IPS-18a (cell line): ENCODE results near the gene R3HCC1L.
"Not testable (repeated sequence)": the region's sequence is repeated elsewhere in the genome, so short reads cannot be mapped to it uniquely, and the experiment has no call there.

Experiments
- H3K27ac ChIP-seq: one replicate; pipeline ENCODE4 v1.5.1; 2013; ENCODE audit warnings: low read length
- H3K27me3 ChIP-seq: one replicate; pipeline ENCODE4 v1.6.1; 2013; ENCODE audit warnings: mild to moderate bottlenecking, low read length; ENCODE audit not compliant: control insufficient read depth, insufficient read depth
- H3K36me3 ChIP-seq: one replicate; pipeline ENCODE4 v1.6.1; 2013; ENCODE audit warnings: low read depth, low read length; ENCODE audit not compliant: control insufficient read depth
- H3K4me1 ChIP-seq: one replicate; pipeline ENCODE4 v1.6.1; 2013; ENCODE audit warnings: low read depth, low read length; ENCODE audit not compliant: control insufficient read depth
- H3K4me3 ChIP-seq: one replicate; pipeline ENCODE4 v1.5.1; 2013; ENCODE audit warnings: low read length
- H3K9ac ChIP-seq: one replicate; pipeline ENCODE4 v1.6.1; 2013; ENCODE audit warnings: mild to moderate bottlenecking, low read length, moderate library complexity
- H3K9me3 ChIP-seq: one replicate; pipeline ENCODE4 v1.6.1; 2013; ENCODE audit warnings: low read depth, low read length; ENCODE audit not compliant: control insufficient read depth

Gene R3HCC1L

GRCh38 chr10:98215373-98215772, 80.9 kb downstream of the R3HCC1L start:
- no peaks in the 10 kb centered on the region for H3K27me3 ChIP-seq
- H3K9me3 ChIP-seq, result no peaks in the 10 kb centered on the region
- no peaks in the 10 kb centered on the region for H3K4me1 ChIP-seq
- H3K9ac ChIP-seq, result no peak overlapping the region
- H3K4me3 ChIP-seq, result no peak overlapping the region
- H3K27ac ChIP-seq, result no peak overlapping the region
- no peaks in the 10 kb centered on the region for H3K36me3 ChIP-seq

GRCh38 chr10:98217801-98218200, 83.3 kb downstream of the R3HCC1L start:
- Histone ChIP-seq H3K27me3 (no peaks in the 10 kb centered on the region), H3K4me1 (no peaks in the 10 kb centered on the region)

GRCh38 chr10:98223874-98224273, 89.4 kb downstream of the R3HCC1L start:
- Histone ChIP-seq H3K36me3 (no peaks in the 10 kb centered on the region), H3K9ac (no peak overlapping the region), H3K27me3 (no peaks in the 10 kb centered on the region), H3K9me3 (no peaks in the 10 kb centered on the region), H3K4me3 (no peak overlapping the region), H3K27ac (no peak overlapping the region), H3K4me1 (peaks cover 4% of the 10 kb centered on the region)

More at GRCh38 chr10:98217801-98218200, 83.3 kb downstream of the R3HCC1L start:
- Histone ChIP-seq H3K9ac (no peak overlapping the region), H3K4me3 (no peak overlapping the region), H3K9me3 (no peaks in the 10 kb centered on the region), H3K27ac (no peak overlapping the region), H3K36me3 (no peaks in the 10 kb centered on the region)

- H3K9ac ChIP-seq, result no peak overlapping the region
- H3K27me3 ChIP-seq, result no peaks in the 10 kb centered on the region
- H3K4me3 ChIP-seq, result no peak overlapping the region
- no peak overlapping the region for H3K27ac ChIP-seq
- H3K36me3 ChIP-seq, result no peaks in the 10 kb centered on the region
- H3K9me3 ChIP-seq, result no peaks in the 10 kb centered on the region
- peaks cover 4% of the 10 kb centered on the region for H3K4me1 ChIP-seq
Measured at GRCh38 chr10:98224509-98224908, 90.1 kb downstream of the R3HCC1L start.

- H3K27me3 ChIP-seq, result no peaks in the 10 kb centered on the region
- no peak overlapping the region for H3K9ac ChIP-seq
- no peak overlapping the region for H3K27ac ChIP-seq
- no peak overlapping the region for H3K4me3 ChIP-seq
- H3K9me3 ChIP-seq, result no peaks in the 10 kb centered on the region
- H3K4me1 ChIP-seq, result peaks cover 4% of the 10 kb centered on the region
- H3K36me3 ChIP-seq, result no peaks in the 10 kb centered on the region
Measured at GRCh38 chr10:98224996-98225395, 90.5 kb downstream of the R3HCC1L start.

GRCh38 chr10:98226508-98227144, 92.2 kb downstream of the R3HCC1L start:
- Histone ChIP-seq H3K9me3 (no peaks in the 10 kb centered on the region), H3K4me1 (peaks cover 4% of the 10 kb centered on the region), H3K4me3 (no peak overlapping the region), H3K27ac (no peak overlapping the region), H3K27me3 (no peaks in the 10 kb centered on the region), H3K36me3 (no peaks in the 10 kb centered on the region), H3K9ac (no peak overlapping the region)

- not testable (repeated sequence) for H3K9ac ChIP-seq, H3K4me1 ChIP-seq, H3K9me3 ChIP-seq, H3K27me3 ChIP-seq, H3K4me3 ChIP-seq, H3K27ac ChIP-seq, H3K36me3 ChIP-seq
Measured at GRCh38 chr10:98227713-98228112, 93.3 kb downstream of the R3HCC1L start.

- not testable (repeated sequence) for H3K9ac ChIP-seq, H3K4me3 ChIP-seq, H3K36me3 ChIP-seq, H3K4me1 ChIP-seq, H3K9me3 ChIP-seq, H3K27ac ChIP-seq, H3K27me3 ChIP-seq
Measured at GRCh38 chr10:98228266-98228665, 93.8 kb downstream of the R3HCC1L start.

GRCh38 chr10:98231417-98231816, 97.0 kb downstream of the R3HCC1L start:
- Histone ChIP-seq H3K27ac (no peak overlapping the region), H3K4me1 (peaks cover 3% of the 10 kb centered on the region), H3K27me3 (no peaks in the 10 kb centered on the region), H3K9ac (no peak overlapping the region), H3K4me3 (no peak overlapping the region), H3K36me3 (peaks cover 4% of the 10 kb centered on the region), H3K9me3 (no peaks in the 10 kb centered on the region)

- H3K27ac ChIP-seq, result no peak overlapping the region
Measured at GRCh38 chr10:98235846-98236245, 101.4 kb downstream of the R3HCC1L start.

GRCh38 chr10:98236862-98237261, 102.4 kb downstream of the R3HCC1L start:
- Histone ChIP-seq H3K9ac (no peak overlapping the region), H3K4me3 (no peak overlapping the region), H3K4me1 (peaks cover 3% of the 10 kb centered on the region), H3K9me3 (no peaks in the 10 kb centered on the region), H3K27ac (no peak overlapping the region), H3K36me3 (peaks cover 9% of the 10 kb centered on the region), H3K27me3 (no peaks in the 10 kb centered on the region)

More at GRCh38 chr10:98235846-98236245, 101.4 kb downstream of the R3HCC1L start:
- no peak overlapping the region for H3K4me3 ChIP-seq
- no peaks in the 10 kb centered on the region for H3K27me3 ChIP-seq
- H3K4me1 ChIP-seq, result peaks cover 3% of the 10 kb centered on the region
- no peak overlapping the region for H3K9ac ChIP-seq
- peaks cover 9% of the 10 kb centered on the region for H3K36me3 ChIP-seq
- no peaks in the 10 kb centered on the region for H3K9me3 ChIP-seq

GRCh38 chr10:98238391-98238790, 103.9 kb downstream of the R3HCC1L start:
- Histone ChIP-seq H3K27ac (no peak overlapping the region), H3K9me3 (no peaks in the 10 kb centered on the region), H3K9ac (no peak overlapping the region), H3K36me3 (peaks cover 9% of the 10 kb centered on the region), H3K4me1 (peaks cover 2% of the 10 kb centered on the region), H3K27me3 (no peaks in the 10 kb centered on the region), H3K4me3 (no peak overlapping the region)
